HL-60/S4 treated with retinoic acid at 250 ng/mL for 4 days and 3 days (cell line): ENCODE measurements around the gene C10orf67.

ENCODE experiments used
- in situ Hi-C: fragments of 300-500 bp; cut with MboI; formaldehyde crosslinking; loops from 2 replicates; pipeline ENCODE4 v1.7.0; 2022; ENCODE audit warnings: low sequenced_read_pairs

C10orf67 gene

GRCh38 chr10:23199768-23200511 lies 144.7 kb downstream of the C10orf67 start:
- in situ Hi-C loops, result no loop called here

GRCh38 chr10:23198940-23199767 lies 145.4 kb downstream of the C10orf67 start:
- in situ Hi-C loops, result no loop called here

DNA sequence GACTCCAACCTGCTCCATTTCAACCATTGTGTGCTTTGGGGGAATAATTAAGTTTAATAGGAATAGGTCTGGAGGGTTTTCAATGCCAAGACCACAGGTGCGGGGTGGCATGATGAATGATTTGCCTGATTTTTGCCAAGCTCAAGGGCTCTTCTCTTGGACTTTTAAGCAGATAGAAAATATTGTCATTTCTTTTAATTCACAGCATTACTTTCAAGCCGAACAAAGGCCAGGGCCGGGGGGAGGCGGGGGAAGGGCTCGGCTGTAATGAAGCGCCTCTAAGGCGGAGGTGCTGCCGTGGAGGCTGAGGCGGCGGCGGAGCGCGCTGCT lies 146.0 kb downstream of the C10orf67 start:
- in situ Hi-C loops, result no loop called here

DNA sequence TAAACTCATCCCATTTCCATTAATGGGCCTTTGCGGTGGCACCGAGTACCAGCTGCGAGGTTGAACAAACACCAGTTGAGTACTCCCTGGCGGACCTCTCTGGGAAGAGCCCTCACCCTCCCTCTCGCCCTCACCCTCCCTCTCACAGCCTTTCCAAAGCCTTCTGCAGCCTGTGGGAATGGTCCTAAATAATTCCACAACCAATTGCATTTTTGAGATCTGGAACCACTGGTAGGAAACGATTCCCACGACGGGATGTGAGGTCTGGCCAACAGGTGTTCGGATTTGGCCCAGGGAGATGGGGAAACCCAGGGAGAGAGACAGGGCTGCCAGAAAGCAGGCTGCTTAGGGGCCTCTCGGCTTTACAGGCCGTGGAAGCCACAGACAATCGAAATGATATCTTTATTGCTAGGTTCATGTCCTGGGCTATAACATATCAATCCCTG lies 147.2 kb downstream of the C10orf67 start:
- in situ Hi-C loops, result no loop called here

DNA sequence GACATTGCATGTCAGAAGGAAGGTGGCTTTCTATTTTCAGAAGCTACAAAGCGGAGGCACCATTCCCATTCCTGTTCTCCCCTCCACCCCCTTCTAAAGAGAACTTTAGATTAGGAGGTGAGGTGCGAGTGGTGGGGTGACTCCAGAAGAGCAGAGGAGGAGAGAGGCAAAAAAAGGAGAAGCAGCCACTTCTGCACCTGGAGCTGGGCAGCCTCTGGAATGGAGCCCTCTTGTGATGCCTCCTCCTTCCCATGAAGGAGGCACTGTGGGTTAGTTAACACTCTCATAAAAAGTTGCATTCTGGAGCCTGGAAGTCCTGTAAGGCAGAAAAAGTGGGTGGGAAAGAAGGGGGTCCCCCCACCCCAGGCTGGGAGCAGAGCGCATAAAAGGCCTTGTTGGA lies 147.7 kb downstream of the C10orf67 start:
- in situ Hi-C loops, result no loop called here

- in situ Hi-C loops, result no loop called here
These were observed 148.6 kb downstream of the C10orf67 start for GRCh38 chr10:23195846-23196600.

DNA sequence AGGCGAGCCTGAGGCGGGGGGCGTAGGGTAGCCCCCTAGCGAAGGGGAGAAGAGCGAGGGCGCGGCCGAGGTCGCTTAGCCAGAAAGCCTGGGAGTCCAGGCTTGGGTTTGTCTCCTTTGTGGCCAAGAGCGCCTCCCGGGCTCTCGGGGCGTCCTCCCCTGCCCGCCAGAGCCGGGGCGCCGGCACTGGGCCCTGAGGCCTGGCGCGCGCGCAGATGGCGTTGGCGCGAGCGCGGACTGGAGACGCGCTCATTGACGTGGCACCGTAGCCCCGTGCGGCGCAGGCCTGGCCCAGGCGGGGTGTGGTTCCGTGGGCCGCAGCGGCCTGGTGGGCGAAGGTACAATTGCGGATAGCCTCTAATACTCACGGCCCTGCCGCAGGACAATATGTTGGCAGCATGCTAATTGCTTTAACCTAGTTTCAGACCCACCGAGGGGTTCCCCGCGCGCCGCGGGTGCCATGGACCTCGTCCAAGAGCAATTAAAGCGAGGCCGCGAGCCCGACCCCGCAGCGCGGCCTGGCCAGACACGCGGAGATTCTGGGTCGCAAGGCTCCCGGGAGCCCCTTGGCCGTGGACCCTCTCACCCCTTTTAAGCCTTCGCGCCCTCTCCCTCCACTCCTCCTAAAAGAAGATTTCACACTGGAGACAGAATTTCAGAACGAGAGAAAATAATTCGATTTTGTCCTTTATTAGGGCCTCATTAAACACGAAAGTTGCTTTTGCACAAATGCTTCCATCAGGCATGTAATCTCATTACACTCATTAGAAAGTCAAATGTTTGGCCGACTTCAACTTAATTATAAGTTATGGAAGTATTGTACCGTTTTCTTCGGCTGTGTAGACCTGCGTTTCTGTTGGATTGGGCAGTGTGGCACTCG lies 149.4 kb downstream of the C10orf67 start:
- in situ Hi-C loops, result no loop called here

- in situ Hi-C loops, result no loop called here
These were observed 150.1 kb downstream of the C10orf67 start for GRCh38 chr10:23194471-23194965.

- in situ Hi-C loops, result no loop called here
These were observed 151.0 kb downstream of the C10orf67 start for GRCh38 chr10:23193435-23194074.

GRCh38 chr10:23192712-23193434 lies 151.7 kb downstream of the C10orf67 start:
- in situ Hi-C loops, result no loop called here

- in situ Hi-C loops, result no loop called here
These were observed 152.6 kb downstream of the C10orf67 start, which contains the start of gene PTF1A for GRCh38 chr10:23191764-23192711. TSS of gene PTF1A (plus strand) at chr10:23192312. CDS start at chr10:23192531, 219 bp downstream.

DNA sequence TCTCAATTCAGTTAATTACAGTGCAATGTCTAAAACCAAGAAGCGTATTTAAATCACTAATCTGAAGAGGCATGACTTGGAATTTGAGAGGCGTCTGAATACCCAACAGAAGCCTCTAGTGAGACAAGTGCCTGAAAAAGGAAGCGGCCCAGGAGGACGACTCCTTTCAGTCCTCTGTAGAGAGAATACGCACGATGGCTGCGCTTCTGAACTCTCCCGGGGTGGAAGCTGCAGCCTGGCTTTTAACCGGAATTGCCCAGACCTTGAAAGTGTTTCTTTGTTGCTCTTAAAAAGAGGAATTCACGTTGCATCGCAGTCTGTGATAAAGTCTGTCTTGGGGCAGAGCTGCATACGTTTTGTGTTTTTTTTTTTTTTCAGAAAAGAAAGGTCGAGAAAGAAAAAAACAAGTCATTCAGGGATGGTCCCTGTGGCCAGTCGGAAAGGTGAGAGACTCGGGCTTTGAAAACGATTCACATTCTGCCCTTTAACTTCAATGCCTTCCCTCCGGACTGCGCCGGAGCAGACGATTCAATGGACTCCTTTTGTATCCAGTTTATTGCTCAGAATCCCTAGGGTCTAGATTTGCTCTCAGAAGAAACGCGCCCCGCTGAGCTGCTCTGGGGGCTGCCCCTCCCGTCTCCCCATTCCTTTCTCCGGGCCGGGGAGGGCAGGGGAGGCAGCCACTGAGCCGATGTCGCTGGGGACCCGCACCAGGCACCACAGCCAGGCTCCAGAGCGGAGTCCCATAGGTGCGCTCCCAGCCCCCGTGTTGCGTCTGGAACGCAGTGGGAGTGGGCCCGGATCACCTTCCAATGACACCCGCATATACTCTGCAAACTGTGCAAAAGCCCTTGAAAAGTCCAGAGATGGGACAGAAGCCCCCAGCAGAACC lies 153.5 kb downstream of the C10orf67 start:
- in situ Hi-C loops, result no loop called here

DNA sequence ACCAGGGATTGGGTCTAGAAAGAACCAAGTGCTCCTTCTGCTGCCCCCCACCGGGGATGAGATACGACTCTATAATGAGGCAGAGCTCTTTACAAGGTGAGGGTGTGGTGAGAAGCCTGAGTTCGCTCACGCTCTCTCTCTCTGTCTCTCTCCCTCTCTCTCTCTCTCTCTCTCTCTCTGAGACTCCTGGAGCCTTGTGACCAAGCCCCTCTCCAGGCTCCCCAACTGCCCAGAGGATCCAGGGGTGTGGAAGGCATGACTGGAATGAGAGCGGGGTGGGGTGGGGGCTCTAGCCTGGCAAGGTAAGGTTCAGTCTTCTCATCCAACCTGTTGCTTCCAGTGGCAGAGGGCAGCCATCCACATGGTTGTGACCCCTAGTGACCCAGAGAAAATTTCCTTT lies 155.6 kb downstream of the C10orf67 start:
- in situ Hi-C loops, result no loop called here

GRCh38 chr10:23187155-23187554 lies 157.4 kb downstream of the C10orf67 start:
- in situ Hi-C loops, result no loop called here

DNA sequence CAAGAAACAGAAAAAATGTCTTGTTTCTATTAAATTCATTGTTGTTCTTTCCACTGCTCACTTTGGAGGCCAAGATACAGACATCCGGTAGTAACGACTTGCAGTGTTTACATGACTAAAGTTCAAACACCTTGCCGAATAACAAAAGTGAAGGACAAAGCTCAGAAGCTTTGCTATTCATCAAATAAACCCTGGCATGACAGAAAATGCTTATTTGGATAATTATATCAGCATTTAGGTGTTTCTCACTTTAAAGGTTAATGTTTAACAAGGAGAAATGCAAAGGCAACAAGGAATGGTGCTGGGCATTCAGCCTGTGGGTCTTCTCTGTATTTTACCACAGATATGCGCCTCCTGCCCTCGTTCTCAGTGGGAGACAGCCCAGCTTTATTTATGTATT lies 157.9 kb downstream of the C10orf67 start:
- in situ Hi-C loops, result no loop called here

DNA sequence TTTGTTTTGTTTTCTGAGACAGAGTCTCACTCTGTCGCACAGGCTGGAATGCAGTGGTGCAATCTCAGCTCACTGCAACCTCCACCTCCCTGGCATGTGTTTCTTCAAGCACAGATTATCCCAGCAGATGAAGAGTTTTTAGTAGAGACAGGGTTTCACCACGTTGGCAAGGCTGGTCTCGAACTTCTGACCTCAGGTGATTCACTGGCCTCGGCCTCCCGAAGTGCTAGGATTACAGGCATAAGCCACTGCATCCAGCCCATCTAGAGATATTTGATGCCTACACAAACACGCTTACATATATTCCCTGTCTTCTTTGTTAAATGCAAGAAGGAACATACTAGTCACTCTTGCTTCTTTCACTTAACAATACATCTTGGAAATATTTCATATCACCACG lies 158.4 kb downstream of the C10orf67 start:
- in situ Hi-C loops, result no loop called here

DNA sequence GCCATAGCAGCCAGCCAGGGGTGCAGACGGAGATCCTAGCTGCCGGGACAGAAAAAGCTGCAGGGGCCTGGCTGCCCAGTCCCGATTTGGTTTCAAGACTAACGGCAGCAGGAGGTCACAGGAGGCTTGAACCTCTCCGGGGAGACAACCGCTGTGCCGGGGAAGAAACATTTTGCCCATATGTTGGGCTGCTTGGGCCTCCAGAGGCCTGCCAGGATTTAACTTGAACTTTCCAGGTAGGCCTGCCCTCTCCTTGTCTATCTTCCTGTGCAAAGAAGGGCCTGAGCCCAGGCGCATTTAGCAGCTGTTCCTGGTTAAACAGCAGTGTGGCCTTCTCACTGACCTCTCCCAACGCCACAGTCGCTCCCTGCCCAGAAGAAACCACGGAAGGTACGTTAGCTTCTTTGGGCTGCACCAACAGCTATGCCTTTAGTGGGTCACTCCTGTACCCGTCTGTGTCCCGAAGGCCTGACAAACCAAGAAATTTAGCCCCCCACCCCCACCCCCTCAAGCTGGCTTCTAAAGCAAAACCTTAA lies 169.6 kb downstream of the C10orf67 start:
- in situ Hi-C loops, result no loop called here
